H1 (cell line): ENCODE measurements around the gene PLA2G2E. TPM values are rescaled to one million over a fixed set of nuclear protein-coding genes. Genes with fewer than 3 reads are reported as not detected.

ENCODE experiments used
- CTCF ChIA-PET: fragments of 300-600 bp; sonication (Branson Sonifier 250); formaldehyde crosslinking; loops from one replicate; lab custom pipeline; 2021; ENCODE audit not compliant: partially characterized antibody; lab: Charles Lee
- POLR2A ChIA-PET: fragments of 300-600 bp; sonication (Branson Sonifier 250); formaldehyde crosslinking; loops from one replicate; lab custom pipeline; 2021; ENCODE audit warnings: inconsistent platforms; ENCODE audit not compliant: partially characterized antibody; lab: Charles Lee
- DNase-seq, 2 experiments: peaks; one replicate each; pipeline versions ENCODE4 v3.0.0 to v3.0.0-alpha.2; 2010 to 2022; ENCODE audit warnings: low spot score in 2 of 2, low read depth in 1 of 2, mixed read lengths in 1 of 2
- FAIRE-seq: peaks from 2 replicates; lab custom pipeline; 2011; peaks lifted over from hg19 to GRCh38; lab: Jason Lieb, UNC
- H2AFZ ChIP-seq: 2 replicates; pipeline ENCODE4 v1.8.1; 2012; ENCODE audit warnings: low read length, inconsistent platforms
- H2AK5ac ChIP-seq: 2 replicates; pipeline ENCODE4 v1.6.1; 2013; ENCODE audit warnings: low read depth, low read length
- H2BK120ac ChIP-seq: replicated peaks from 2 replicates; pipeline ENCODE3; 2013; ENCODE audit warnings: low read depth, low read length, inconsistent platforms
- H2BK12ac ChIP-seq: 2 replicates; pipeline ENCODE4 v1.6.1; 2013; ENCODE audit warnings: low read depth, low read length
- H2BK15ac ChIP-seq: 2 replicates; pipeline ENCODE4 v1.6.1; 2013; ENCODE audit warnings: low read length
- H2BK20ac ChIP-seq: 2 replicates; pipeline ENCODE4 v1.6.1; 2013; ENCODE audit warnings: low read length
- H2BK5ac ChIP-seq: 2 replicates; pipeline ENCODE4 v1.6.1; 2013; ENCODE audit warnings: low read depth, low read length
- H3K14ac ChIP-seq: 2 replicates; pipeline ENCODE4 v1.6.1; 2013; ENCODE audit warnings: inconsistent platforms; ENCODE audit not compliant: insufficient read length
- H3K18ac ChIP-seq: 2 replicates; pipeline ENCODE4 v1.6.1; 2013; ENCODE audit warnings: low read length; ENCODE audit errors: extremely low read depth
- H3K23ac ChIP-seq: 2 replicates; pipeline ENCODE4 v1.6.1; 2013; ENCODE audit warnings: inconsistent platforms; ENCODE audit not compliant: insufficient read length
- H3K23me2 ChIP-seq: 2 replicates; pipeline ENCODE4 v1.6.1; 2013; ENCODE audit warnings: low read depth, low read length
- H3K27ac ChIP-seq: 2 replicates; pipeline ENCODE4 v1.6.1; 2011; ENCODE audit warnings: low read depth, low read length, inconsistent platforms
- H3K27me3 ChIP-seq, 4 experiments: replicated peaks in 1 of 4; 1 replicate in 1 of 4; 2 replicates in 3 of 4; pipeline versions ENCODE4 v1.6.1 to v1.8.1; 2011 to 2013; ENCODE audit warnings: low read length in 3 of 4, mild to moderate bottlenecking in 3 of 4, inconsistent platforms in 2 of 4, mixed read lengths in 2 of 4, moderate library complexity in 1 of 4; ENCODE audit not compliant: control insufficient read depth in 3 of 4, insufficient read depth in 3 of 4; ENCODE audit errors: extremely low read depth in 1 of 4
- H3K36me3 ChIP-seq, 4 experiments: 2 replicates each; pipeline versions ENCODE4 v1.6.1 to v1.8.1; 2011 to 2013; ENCODE audit warnings: mild to moderate bottlenecking in 4 of 4, low read length in 3 of 4, moderate library complexity in 2 of 4, control low read depth in 1 of 4, inconsistent platforms in 1 of 4; ENCODE audit not compliant: insufficient read depth in 4 of 4, control insufficient read depth in 2 of 4
- H3K4ac ChIP-seq: replicated peaks from 2 replicates; pipeline ENCODE3; 2013; ENCODE audit warnings: low read length, low read depth, mixed read lengths, inconsistent platforms; ENCODE audit not compliant: insufficient read length
- H3K4me1 ChIP-seq, 4 experiments: replicated peaks in 1 of 4; 1 replicate in 1 of 4; 2 replicates in 3 of 4; pipeline versions ENCODE4 v1.6.1 to v1.8.1; 2011 to 2013; ENCODE audit warnings: low read length in 3 of 4, inconsistent platforms in 2 of 4, mixed read lengths in 1 of 4; ENCODE audit not compliant: insufficient read depth in 4 of 4, control insufficient read depth in 3 of 4
- H3K4me2 ChIP-seq, 2 experiments: 2 replicates each; pipeline versions ENCODE4 v1.6.1 to v1.8.1; 2011 to 2013; ENCODE audit warnings: low read depth in 2 of 2, low read length in 2 of 2, control low read depth in 1 of 2, inconsistent platforms in 1 of 2, mild to moderate bottlenecking in 1 of 2; ENCODE audit not compliant: insufficient read depth in 1 of 2
- H3K4me3 ChIP-seq, 4 experiments: fragments of 200-600, 300-600 bp in 1 of 4; sonication (generic), shearing (Covaris generic), sonication (Bioruptor Twin) in 1 of 4; 2 replicates each; pipeline versions ENCODE4 v1.5.1 to v1.8.1; 2011 to 2016; ENCODE audit warnings: low read length in 4 of 4, low read depth in 3 of 4, control low read depth in 2 of 4, inconsistent platforms in 2 of 4, mild to moderate bottlenecking in 2 of 4, mixed read lengths in 1 of 4, moderate library complexity in 1 of 4; ENCODE audit not compliant: insufficient read depth in 2 of 4; ENCODE audit errors: extremely low read depth in 1 of 4
- H3K56ac ChIP-seq: replicated peaks from 2 replicates; pipeline ENCODE3; 2013; ENCODE audit warnings: low read depth, mild to moderate bottlenecking, mixed read lengths, low read length, inconsistent platforms; ENCODE audit not compliant: insufficient read length
- H3K79me1 ChIP-seq: 2 replicates; pipeline ENCODE4 v1.6.1; 2013; ENCODE audit warnings: low read depth, low read length, control low read depth
- H3K79me2 ChIP-seq, 2 experiments: 2 replicates each; pipeline versions ENCODE4 v1.6.1 to v1.8.1; 2012 to 2013; ENCODE audit warnings: low read length in 2 of 2, mild to moderate bottlenecking in 2 of 2, inconsistent platforms in 1 of 2; ENCODE audit not compliant: insufficient read depth in 2 of 2, control insufficient read depth in 1 of 2
- H3K9ac ChIP-seq, 4 experiments: replicated peaks in 1 of 4; 1 replicate in 1 of 4; 2 replicates in 3 of 4; pipeline versions ENCODE4 v1.6.1 to v1.8.1; 2011 to 2013; ENCODE audit warnings: low read depth in 3 of 4, low read length in 3 of 4, control low read depth in 2 of 4, mild to moderate bottlenecking in 2 of 4, moderate library complexity in 2 of 4, inconsistent platforms in 1 of 4; ENCODE audit errors: extremely low read depth in 1 of 4
- H3K9me3 ChIP-seq, 2 experiments: 2 replicates each; pipeline versions ENCODE4 v1.6.1 to v1.8.1; 2012 to 2013; ENCODE audit warnings: mild to moderate bottlenecking in 2 of 2, moderate library complexity in 2 of 2, control low read depth in 1 of 2, inconsistent platforms in 1 of 2, low read depth in 1 of 2, low read length in 1 of 2, mixed read lengths in 1 of 2; ENCODE audit not compliant: insufficient read depth in 2 of 2
- H4K20me1 ChIP-seq, 2 experiments: replicated peaks in 1 of 2; 2 replicates each; pipeline versions ENCODE3 to v1.8.1; 2011 to 2013; ENCODE audit warnings: inconsistent platforms in 2 of 2, low read length in 2 of 2, mild to moderate bottlenecking in 1 of 2; ENCODE audit not compliant: insufficient read depth in 2 of 2, control insufficient read depth in 1 of 2
- H4K5ac ChIP-seq: 2 replicates; pipeline ENCODE4 v1.6.1; 2013; ENCODE audit warnings: low read length, low read depth, mixed read lengths, inconsistent platforms; ENCODE audit not compliant: insufficient read length
- H4K8ac ChIP-seq: 2 replicates; pipeline ENCODE4 v1.8.0; 2013; ENCODE audit warnings: mild to moderate bottlenecking, moderate library complexity, low read length, inconsistent platforms; ENCODE audit not compliant: insufficient read depth; ENCODE audit errors: extremely low read depth
- H4K91ac ChIP-seq: replicated peaks from 2 replicates; pipeline ENCODE3; 2013; ENCODE audit warnings: low read length, mixed read lengths, inconsistent platforms; ENCODE audit not compliant: insufficient read length
- MAFK ChIP-seq: IDR thresholded peaks from 2 replicates; pipeline ENCODE4 v1.6.1; 2012; ENCODE audit warnings: low read depth, mild to moderate bottlenecking, improper control_type of control experiment, low read length
- NRF1 ChIP-seq: IDR thresholded peaks from 2 replicates; pipeline ENCODE4 v1.6.1; 2011; ENCODE audit warnings: mild to moderate bottlenecking, low read depth, low read length, improper control_type of control experiment
- SIRT6 ChIP-seq: IDR thresholded peaks from one replicate; pipeline ENCODE4 v1.7.1; 2012; ENCODE audit warnings: low read length, inconsistent platforms
- TEAD4 ChIP-seq: IDR thresholded peaks from 2 replicates; pipeline ENCODE4 v1.6.1; 2012; ENCODE audit warnings: low read depth, low read length, inconsistent platforms, mixed read lengths
- whole genome bisulfite sequencing, 2 experiments: shearing (Covaris generic) in 1 of 2; methylation state at CpG; one replicate each; pipeline versions ENCODE4 v1.1.6 to v1.1.7; 2013 to 2015; ENCODE audit warnings: low lambda C conversion rate in 2 of 2, mixed read lengths in 2 of 2, inconsistent platforms in 1 of 2, low coverage in 1 of 2, missing lambda C conversion rate in 1 of 2; ENCODE audit not compliant: insufficient replicate concordance in 2 of 2, insufficient coverage in 1 of 2, insufficient read length in 1 of 2; ENCODE audit errors: extremely low coverage in 1 of 2, missing lambda C conversion rate in 1 of 2; 5-methylcytosine and 5-hydroxymethylcytosine counted together
- polyA plus RNA-seq, 7 experiments: library from polyadenylated mRNA; depleted of rRNA in 3 of 7; stranded (reverse) in 5 of 7; unstranded in 2 of 7; fragments of >200 nt in 5 of 7; fragments of 200-250 nt in 2 of 7; gene quantifications; 1 replicate in 5 of 7; 2 replicates in 1 of 7; 4 replicates in 1 of 7; pipeline versions ENCODE4 v1.2.1 to v1.2.3, GENCODE V29; 2011 to 2013; ENCODE audit warnings: missing spikeins in 2 of 7, mixed read lengths in 2 of 7
- total RNA-seq: library from RNA; stranded (reverse); fragmentation: NEBNext Ultra II Directional; extraction: Animal tissue kit (Norgen Biotek cat#: 25700); gene quantifications from 2 replicates; pipeline ENCODE4 v1.2.1, GENCODE V29; 2021

PLA2G2E gene
- total and polyA plus RNA-seq, 2 of the 8 experiments (the other 6 are each of a cell fraction or from before 2014, with no cell fraction given), result not detected

DNA sequence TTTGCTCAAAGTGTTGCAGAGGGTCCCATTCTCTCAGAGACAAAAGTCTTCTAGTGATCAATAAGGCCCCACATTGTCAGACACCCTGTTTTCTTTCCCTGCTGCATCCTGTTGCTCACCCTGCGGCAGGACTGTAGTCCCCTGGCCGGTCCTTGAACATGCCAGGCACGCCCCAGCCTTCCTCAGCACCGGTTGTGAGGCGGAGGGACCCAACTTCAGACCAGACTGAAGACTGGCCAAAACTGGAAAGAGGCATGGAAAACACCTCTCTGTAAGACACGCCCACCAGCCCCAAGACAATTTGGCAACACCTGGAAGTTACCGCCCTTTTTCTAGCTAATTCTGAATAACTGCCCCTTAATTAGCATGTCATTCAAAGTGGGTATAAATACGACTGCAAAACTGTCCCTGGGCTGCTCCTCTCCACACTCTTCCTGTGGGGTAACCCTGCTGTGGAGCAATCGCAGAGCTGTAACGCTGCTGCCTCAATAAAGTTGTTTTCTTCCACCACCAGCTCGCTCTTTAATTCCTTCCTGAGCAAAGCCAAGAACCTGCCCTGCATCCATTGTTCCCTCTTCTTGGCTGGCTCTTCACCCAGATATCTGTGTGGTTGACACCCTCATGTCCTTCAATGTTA, 32.2 kb upstream of the PLA2G2E start:
- H3K27me3 ChIP-seq, result no peaks in the 10 kb centered on the region; a peak in 1 of 7 replicates
- WGBS, 2 experiments, result 84% methylated on average over 11 of the region's 11 CpGs; no CpG with 5 or more reads in 1 of the 2 experiments

More for the DNA sequence above, 32.2 kb upstream of the PLA2G2E start:
- H3K27ac ChIP-seq, result no peak overlapping the region
- no peaks in the 10 kb centered on the region for H3K79me2 ChIP-seq
- H3K79me1 ChIP-seq, result no peaks in the 10 kb centered on the region
- H3K56ac ChIP-seq, result no peak overlapping the region
- peak overlapping the region; percentile 1; the same call in 1 of the 2 replicates for H2AFZ ChIP-seq
- H3K23me2 ChIP-seq, result no peaks in the 10 kb centered on the region
- peaks cover 0 to 3% (median 0%) of the 10 kb centered on the region in 4 experiments; a peak in 3 of 7 replicates for H3K4me1 ChIP-seq
- H3K18ac ChIP-seq, result no peak overlapping the region
- no peak overlapping the region for H3K9ac ChIP-seq
- POLR2A ChIA-PET, result no interaction called here
- no peak overlapping the region for H2BK20ac ChIP-seq
- H3K36me3 ChIP-seq, result no peaks in the 10 kb centered on the region
- H2BK15ac ChIP-seq, result 0 out of 2 replicates have a peak overlapping the region, but pooled peaks have one; percentile 21
- no peak overlapping the region for H2BK120ac ChIP-seq
- no peak overlapping the region for H3K4me3 ChIP-seq
- H2BK5ac ChIP-seq, result no peak overlapping the region
- H3K9me3 ChIP-seq, result peaks cover 4 to 6% of the 10 kb centered on the region in 2 experiments; a peak in 2 of 4 replicates
- H2AK5ac ChIP-seq, result no peak overlapping the region
- H4K91ac ChIP-seq, result no peak overlapping the region
- H4K20me1 ChIP-seq, result no peaks in the 10 kb centered on the region
- CTCF ChIA-PET, result interaction anchor here (1.6 kb wide), 1 partner anchor 197 kb away, joined by 3 read pairs; no protein-coding TSS in a partner anchor
- no peak overlapping the region for H4K8ac ChIP-seq
- no peak overlapping the region for H2BK12ac ChIP-seq
- no peak overlapping the region for H3K4ac ChIP-seq
- FAIRE-seq (no peak), DNase-seq (no peak)
- no peak overlapping the region for H3K4me2 ChIP-seq
- H3K14ac ChIP-seq, result no peak overlapping the region
- no peak overlapping the region for H3K23ac ChIP-seq
- no peak overlapping the region for H4K5ac ChIP-seq
- no peak for TF ChIP-seq SIRT6
- no peak for TF ChIP-seq TEAD4
- TF ChIP-seq MAFK, result no peak
- TF ChIP-seq NRF1, result no peak
